Measurements from ENCODE around the gene TIGIT.

Gene TIGIT

DNA sequence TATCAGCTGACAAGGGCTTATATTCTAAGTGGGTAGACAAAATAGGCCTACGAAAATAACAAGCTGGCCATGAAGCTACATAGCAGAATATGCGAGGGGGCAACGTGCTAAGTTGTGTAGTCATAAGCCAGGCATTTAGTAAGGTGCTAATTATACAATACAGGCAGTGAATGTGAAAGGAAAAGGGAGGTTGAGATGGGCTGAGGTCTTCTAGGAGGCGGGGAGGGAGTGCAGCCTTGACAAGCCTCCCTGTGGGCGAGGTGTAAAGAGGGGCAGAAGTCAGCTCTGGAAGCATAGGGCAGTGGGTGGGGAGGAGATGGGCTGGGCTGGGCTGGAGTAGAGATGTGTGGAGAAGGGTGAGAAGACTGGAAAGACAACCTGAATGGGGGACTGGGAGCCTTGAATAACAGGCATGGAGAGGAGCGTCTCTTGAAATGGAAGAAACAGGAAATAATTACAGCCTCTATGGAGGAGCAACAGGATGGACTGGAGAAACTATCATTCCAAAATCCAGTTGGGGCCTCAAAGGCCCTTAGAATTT is 1.2 kb downstream of the TIGIT start:
- H3K4me3 ChIP-seq (ENCODE audit: control insufficient read depth, low read depth, low read length), result no peak overlapping the region
- TF ChIP-seq, protein P1, sequence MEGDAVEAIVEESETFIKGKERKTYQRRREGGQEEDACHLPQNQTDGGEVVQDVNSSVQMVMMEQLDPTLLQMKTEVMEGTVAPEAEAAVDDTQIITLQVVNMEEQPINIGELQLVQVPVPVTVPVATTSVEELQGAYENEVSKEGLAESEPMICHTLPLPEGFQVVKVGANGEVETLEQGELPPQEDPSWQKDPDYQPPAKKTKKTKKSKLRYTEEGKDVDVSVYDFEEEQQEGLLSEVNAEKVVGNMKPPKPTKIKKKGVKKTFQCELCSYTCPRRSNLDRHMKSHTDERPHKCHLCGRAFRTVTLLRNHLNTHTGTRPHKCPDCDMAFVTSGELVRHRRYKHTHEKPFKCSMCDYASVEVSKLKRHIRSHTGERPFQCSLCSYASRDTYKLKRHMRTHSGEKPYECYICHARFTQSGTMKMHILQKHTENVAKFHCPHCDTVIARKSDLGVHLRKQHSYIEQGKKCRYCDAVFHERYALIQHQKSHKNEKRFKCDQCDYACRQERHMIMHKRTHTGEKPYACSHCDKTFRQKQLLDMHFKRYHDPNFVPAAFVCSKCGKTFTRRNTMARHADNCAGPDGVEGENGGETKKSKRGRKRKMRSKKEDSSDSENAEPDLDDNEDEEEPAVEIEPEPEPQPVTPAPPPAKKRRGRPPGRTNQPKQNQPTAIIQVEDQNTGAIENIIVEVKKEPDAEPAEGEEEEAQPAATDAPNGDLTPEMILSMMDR (IDR thresholded peaks at IDR 0.05; ENCODE audit: control insufficient read depth, insufficient read depth, low read depth, low read length, missing control alignments), result no peak
- no peak for DNase-seq (ENCODE audit: low read depth)

DNA sequence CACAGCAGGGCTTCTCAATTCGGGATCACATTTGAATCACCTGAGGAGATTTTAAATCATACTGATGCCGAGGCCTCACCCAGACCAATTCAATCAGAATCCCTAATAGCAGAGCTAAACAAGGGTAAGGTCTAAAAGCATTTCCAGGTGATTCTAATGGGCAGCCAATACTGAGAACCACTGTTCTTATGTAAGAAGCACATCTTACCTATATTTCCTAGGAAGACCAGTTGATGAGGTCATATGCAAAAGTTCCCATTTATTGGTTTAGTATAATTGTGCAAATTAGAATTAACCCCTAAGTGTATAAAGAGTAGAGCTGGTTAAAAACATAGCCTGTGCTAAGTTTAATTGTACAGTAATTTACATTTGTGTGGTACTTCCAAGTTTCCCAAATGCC is 2.1 kb downstream of the TIGIT start:
- TF ChIP-seq, protein P1 (IDR thresholded peaks at IDR 0.05; ENCODE audit: control insufficient read depth, insufficient read depth, low read depth, low read length, missing control alignments), result no peak
- no peak overlapping the region for H3K4me3 ChIP-seq (ENCODE audit: control insufficient read depth, low read depth, low read length)
- no peak for DNase-seq (ENCODE audit: low read depth)

- TF ChIP-seq, protein P1 (IDR thresholded peaks at IDR 0.05; ENCODE audit: control insufficient read depth, insufficient read depth, low read depth, low read length, missing control alignments), result peak; percentile 57
- no peak for DNase-seq (ENCODE audit: low read depth)
- H3K4me3 ChIP-seq (ENCODE audit: control insufficient read depth, low read depth, low read length), result no peak overlapping the region
Observed at GRCh38 chr3:114299421-114299820, 5.6 kb downstream of the TIGIT start.

DNA sequence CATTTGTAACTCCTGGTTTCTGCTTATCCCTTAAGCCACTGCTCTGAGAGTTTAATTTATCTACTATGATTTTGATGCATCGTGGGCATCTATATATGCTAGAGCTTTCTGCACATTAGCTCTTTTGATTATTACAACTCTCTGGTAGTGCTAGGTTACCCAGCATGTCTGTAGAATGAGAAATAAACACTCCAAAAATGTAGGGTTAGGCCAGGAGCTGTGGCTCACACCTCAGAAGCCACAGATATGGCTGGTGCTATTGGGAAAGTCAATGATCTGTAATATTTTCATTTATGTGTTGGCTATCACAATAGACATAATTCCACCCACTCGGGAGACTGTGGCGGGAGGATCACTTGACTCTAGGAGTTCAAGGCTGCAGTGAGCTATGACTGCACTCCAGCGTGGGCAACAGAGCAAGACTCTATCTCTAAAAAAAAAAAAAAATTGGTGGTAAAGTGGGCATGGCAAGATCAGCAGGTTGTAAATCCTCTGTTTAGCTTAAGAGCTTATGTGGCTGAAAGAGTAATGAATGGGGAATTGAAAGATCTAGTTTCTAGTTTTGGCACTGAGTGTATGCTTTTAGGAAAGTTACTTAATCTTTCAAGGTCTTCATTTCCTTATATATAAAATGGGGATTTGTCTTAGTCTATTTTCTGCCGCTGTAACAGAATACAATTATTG is 6.3 kb downstream of the TIGIT start:
- TF ChIP-seq, protein P1 (IDR thresholded peaks at IDR 0.05; ENCODE audit: control insufficient read depth, insufficient read depth, low read depth, low read length, missing control alignments), result no peak
- H3K4me3 ChIP-seq (ENCODE audit: control insufficient read depth, low read depth, low read length), result no peak overlapping the region
- no peak for DNase-seq (ENCODE audit: low read depth)

GRCh38 chr3:114307222-114307830 is 13.5 kb downstream of the TIGIT start:
- TF ChIP-seq, protein P1 (IDR thresholded peaks at IDR 0.05; ENCODE audit: control insufficient read depth, insufficient read depth, low read depth, low read length, missing control alignments), result no peak
- DNase-seq (ENCODE audit: low read depth), result no peak
- no peak overlapping the region for H3K4me3 ChIP-seq (ENCODE audit: control insufficient read depth, low read depth, low read length)

GRCh38 chr3:114307832-114308231 is 14.0 kb downstream of the TIGIT start:
- TF ChIP-seq, protein P1 (IDR thresholded peaks at IDR 0.05; ENCODE audit: control insufficient read depth, insufficient read depth, low read depth, low read length, missing control alignments), result no peak
- no peak for DNase-seq (ENCODE audit: low read depth)

More at GRCh38 chr3:114307832-114308231, 14.0 kb downstream of the TIGIT start:
- no peak overlapping the region for H3K4me3 ChIP-seq (ENCODE audit: control insufficient read depth, low read depth, low read length)

All from AG09309 (cell line).